Measurements from ENCODE around the gene SEMA4G.
A peak's percentile ranks its signal among the peaks of the same experiment; 100 is the strongest.

The SEMA4G gene

GRCh38 chr10:100970076-100970913 lies 991 bp downstream of the SEMA4G start:
- no peaks in the 10 kb centered on the region for H3K9me3 ChIP-seq (replicated peaks; ENCODE audit: insufficient read depth, low read length)
- H3K36me3 ChIP-seq (replicated peaks; ENCODE audit: insufficient read depth, low read length): no peaks in the 10 kb centered on the region
- H3K4me2 ChIP-seq (ENCODE audit: low read depth, low read length): no peak overlapping the region
- H3K27me3 ChIP-seq (replicated peaks; ENCODE audit: insufficient read depth, low read length): 0 out of 2 replicates have a peak, but pooled peaks cover 3% of the 10 kb centered on the region
- no peak overlapping the region for H3K9ac ChIP-seq (ENCODE audit: low read length)
- no peak overlapping the region for H3K4me3 ChIP-seq (ENCODE audit: low read length)
- no peak overlapping the region for H3K27ac ChIP-seq (ENCODE audit: low read length)
- DNase-seq: no peak
- H3K9me2 ChIP-seq (replicated peaks; ENCODE audit: insufficient read depth, low read length): no peaks in the 10 kb centered on the region
- H4K20me1 ChIP-seq (ENCODE audit: insufficient read depth, low read length): no peaks in the 10 kb centered on the region
- H3K4me1 ChIP-seq (ENCODE audit: low read length): no peaks in the 10 kb centered on the region
- H3K79me2 ChIP-seq (ENCODE audit: low read length): no peaks in the 10 kb centered on the region
- 0 out of 2 replicates have a peak overlapping the region, but pooled peaks have one; percentile 61 for H2AFZ ChIP-seq (ENCODE audit: low read length)
- TF ChIP-seq EZH2phosphoT487 (IDR thresholded peaks at IDR 0.05; ENCODE audit: low read length): no peak
- no peak for TF ChIP-seq EZH2 (optimal IDR thresholded peaks at IDR 0.05; ENCODE audit: low read depth, low read length)
- TF ChIP-seq, protein P1, sequence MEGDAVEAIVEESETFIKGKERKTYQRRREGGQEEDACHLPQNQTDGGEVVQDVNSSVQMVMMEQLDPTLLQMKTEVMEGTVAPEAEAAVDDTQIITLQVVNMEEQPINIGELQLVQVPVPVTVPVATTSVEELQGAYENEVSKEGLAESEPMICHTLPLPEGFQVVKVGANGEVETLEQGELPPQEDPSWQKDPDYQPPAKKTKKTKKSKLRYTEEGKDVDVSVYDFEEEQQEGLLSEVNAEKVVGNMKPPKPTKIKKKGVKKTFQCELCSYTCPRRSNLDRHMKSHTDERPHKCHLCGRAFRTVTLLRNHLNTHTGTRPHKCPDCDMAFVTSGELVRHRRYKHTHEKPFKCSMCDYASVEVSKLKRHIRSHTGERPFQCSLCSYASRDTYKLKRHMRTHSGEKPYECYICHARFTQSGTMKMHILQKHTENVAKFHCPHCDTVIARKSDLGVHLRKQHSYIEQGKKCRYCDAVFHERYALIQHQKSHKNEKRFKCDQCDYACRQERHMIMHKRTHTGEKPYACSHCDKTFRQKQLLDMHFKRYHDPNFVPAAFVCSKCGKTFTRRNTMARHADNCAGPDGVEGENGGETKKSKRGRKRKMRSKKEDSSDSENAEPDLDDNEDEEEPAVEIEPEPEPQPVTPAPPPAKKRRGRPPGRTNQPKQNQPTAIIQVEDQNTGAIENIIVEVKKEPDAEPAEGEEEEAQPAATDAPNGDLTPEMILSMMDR (IDR thresholded peaks at IDR 0.05; ENCODE audit: low read length): no peak
- H3F3A ChIP-seq (ENCODE audit: insufficient read depth, low read length): no peaks in the 10 kb centered on the region; the same call in 1 of the 2 replicates

DNA sequence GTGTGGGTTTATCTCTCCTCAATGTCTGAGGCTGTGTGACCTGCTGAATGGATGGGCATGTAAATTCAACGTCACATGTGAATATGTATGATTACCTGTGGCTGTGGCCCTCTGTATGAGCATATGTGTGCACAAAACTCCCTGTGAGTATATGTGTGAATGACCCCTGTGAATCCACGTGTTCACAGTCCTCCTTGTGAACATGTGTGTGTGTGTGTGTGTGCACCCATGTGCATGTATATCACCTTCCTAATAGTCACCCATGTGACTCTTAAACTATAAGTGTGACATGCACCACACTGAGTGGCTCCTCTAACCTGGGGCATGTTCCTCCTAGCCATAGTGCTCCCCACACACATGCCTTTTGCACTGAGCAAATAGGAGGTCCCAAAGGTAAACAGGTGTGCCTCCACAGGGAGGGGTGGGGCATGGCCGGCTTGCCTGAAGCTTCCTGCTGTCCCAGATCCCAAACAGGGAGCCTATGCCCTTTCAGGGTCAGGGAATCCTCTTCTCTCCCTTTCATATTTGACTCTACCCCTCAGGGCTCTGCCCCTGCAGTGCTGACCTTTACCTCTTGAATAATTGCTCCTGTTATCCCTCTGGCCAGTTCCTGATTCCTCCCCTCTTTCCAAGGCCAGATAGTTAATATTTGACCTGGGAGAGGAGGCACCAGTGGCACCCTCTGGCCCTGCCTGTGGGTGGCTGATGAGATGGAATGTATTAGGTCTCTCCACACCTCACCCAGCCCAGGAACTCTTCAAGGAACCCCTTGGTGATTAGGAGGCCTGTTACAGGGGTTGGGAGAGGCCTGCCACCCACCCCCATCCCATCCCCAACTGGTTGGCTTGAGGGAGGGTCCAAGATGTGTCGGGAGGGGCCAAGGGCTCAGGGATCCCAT lies 1.9 kb downstream of the SEMA4G start:
- DNase-seq: no peak
- no peak overlapping the region for H3K27ac ChIP-seq (ENCODE audit: low read length)
- no peaks in the 10 kb centered on the region for H3K4me1 ChIP-seq (ENCODE audit: low read length)
- H3K9me2 ChIP-seq (replicated peaks; ENCODE audit: insufficient read depth, low read length): no peaks in the 10 kb centered on the region
- H3K4me3 ChIP-seq (ENCODE audit: low read length): no peak overlapping the region
- H3K9me3 ChIP-seq (replicated peaks; ENCODE audit: insufficient read depth, low read length): no peaks in the 10 kb centered on the region
- H3K27me3 ChIP-seq (replicated peaks; ENCODE audit: insufficient read depth, low read length): 0 out of 2 replicates have a peak, but pooled peaks cover 3% of the 10 kb centered on the region
- H2AFZ ChIP-seq (ENCODE audit: low read length): no peak overlapping the region
- H3K36me3 ChIP-seq (replicated peaks; ENCODE audit: insufficient read depth, low read length): no peaks in the 10 kb centered on the region
- no peaks in the 10 kb centered on the region for H3K79me2 ChIP-seq (ENCODE audit: low read length)
- H3F3A ChIP-seq (ENCODE audit: insufficient read depth, low read length): no peaks in the 10 kb centered on the region; the same call in 1 of the 2 replicates
- no peak overlapping the region for H3K4me2 ChIP-seq (ENCODE audit: low read depth, low read length)
- no peak overlapping the region for H3K9ac ChIP-seq (ENCODE audit: low read length)
- no peaks in the 10 kb centered on the region for H4K20me1 ChIP-seq (ENCODE audit: insufficient read depth, low read length)
- TF ChIP-seq EZH2phosphoT487 (IDR thresholded peaks at IDR 0.05; ENCODE audit: low read length) (no peak), EZH2 (optimal IDR thresholded peaks at IDR 0.05; ENCODE audit: low read depth, low read length) (no peak)
- TF ChIP-seq, protein P1 (IDR thresholded peaks at IDR 0.05; ENCODE audit: low read length): no peak

- H3K27ac ChIP-seq (ENCODE audit: low read length): no peak overlapping the region
- no peak for DNase-seq
- H3K27me3 ChIP-seq (replicated peaks; ENCODE audit: insufficient read depth, low read length): 0 out of 2 replicates have a peak, but pooled peaks cover 3% of the 10 kb centered on the region
- H3K4me2 ChIP-seq (ENCODE audit: low read depth, low read length): no peak overlapping the region
- no peaks in the 10 kb centered on the region for H4K20me1 ChIP-seq (ENCODE audit: insufficient read depth, low read length)
- H3K79me2 ChIP-seq (ENCODE audit: low read length): no peaks in the 10 kb centered on the region
- no peaks in the 10 kb centered on the region; the same call in 1 of the 2 replicates for H3F3A ChIP-seq (ENCODE audit: insufficient read depth, low read length)
- TF ChIP-seq EZH2phosphoT487 (IDR thresholded peaks at IDR 0.05; ENCODE audit: low read length): no peak
- no peak for TF ChIP-seq EZH2 (optimal IDR thresholded peaks at IDR 0.05; ENCODE audit: low read depth, low read length)
- TF ChIP-seq, protein P1 (IDR thresholded peaks at IDR 0.05; ENCODE audit: low read length): no peak
- no peaks in the 10 kb centered on the region for H3K36me3 ChIP-seq (replicated peaks; ENCODE audit: insufficient read depth, low read length)
- H3K4me1 ChIP-seq (ENCODE audit: low read length): no peaks in the 10 kb centered on the region
- no peak overlapping the region for H3K9ac ChIP-seq (ENCODE audit: low read length)
- H3K9me3 ChIP-seq (replicated peaks; ENCODE audit: insufficient read depth, low read length): no peaks in the 10 kb centered on the region
- H3K9me2 ChIP-seq (replicated peaks; ENCODE audit: insufficient read depth, low read length): no peaks in the 10 kb centered on the region
- H2AFZ ChIP-seq (ENCODE audit: low read length): no peak overlapping the region
- no peak overlapping the region for H3K4me3 ChIP-seq (ENCODE audit: low read length)
Observed at GRCh38 chr10:100972115-100972903, 3.0 kb downstream of the SEMA4G start.
